Ascending aorta (tissue), 2 donors: Measurements from ENCODE around the gene CAMK1D. TPM values are rescaled to one million over a fixed set of nuclear protein-coding genes. Genes with fewer than 3 reads are reported as not detected.

Experiments
- DNase-seq, 2 donors: peaks; one replicate each; pipeline ENCODE4 v3.0.0-alpha.2; 2019; ENCODE audit warnings: low spot score in 2 of 2
- H3K27ac ChIP-seq, 2 donors: fragments of 200-600 bp; sonication (generic); one replicate each; pipeline ENCODE4 v1.5.1; 2016 to 2017; ENCODE audit warnings: mild to moderate bottlenecking in 1 of 2
- H3K27me3 ChIP-seq: fragments of 200-600 bp; sonication (generic); one replicate; pipeline ENCODE4 v1.5.1; 2017
- H3K36me3 ChIP-seq, 2 donors: fragments of 200-600 bp; sonication (generic); one replicate each; pipeline ENCODE4 v1.5.1; 2016
- H3K4me1 ChIP-seq, 2 donors: fragments of 200-600 bp; sonication (generic); one replicate each; pipeline ENCODE4 v1.5.1; 2016 to 2017; ENCODE audit warnings: mild to moderate bottlenecking in 1 of 2
- H3K4me3 ChIP-seq, 2 donors: fragments of 200-600 bp; sonication (generic); one replicate each; pipeline ENCODE4 v1.5.1; 2016 to 2017; ENCODE audit warnings: mild to moderate bottlenecking in 1 of 2
- H3K9me3 ChIP-seq, 2 donors: fragments of 200-600 bp; sonication (generic); one replicate each; pipeline ENCODE4 v1.5.1; 2016
- intact Hi-C: fragments of 100-400 bp; cut with DNase I; formaldehyde crosslinking; loops from one replicate; pipeline ENCODE4 v1.15.1; 2023
- total RNA-seq: library from RNA; depleted of rRNA; stranded (reverse); fragments of >200 nt; gene quantifications from one replicate; pipeline ENCODE4 v1.1.0, GENCODE V29; 2016
- TF ChIP-seq, protein P1 (sequence below), 3 experiments: fragments of 200-600 bp in 2 of 3; fragments of 450-650 bp in 1 of 3; sonication (generic) in 2 of 3; IDR thresholded peaks; one replicate each; pipeline ENCODE4 v1.5.1; 2016 to 2019; ENCODE audit warnings: antibody characterized with exemption in 3 of 3, mild to moderate bottlenecking in 1 of 3, moderate library complexity in 1 of 3

The CAMK1D gene
- total RNA-seq, 1 donor from 2014 or later, result 4.2 TPM

- no peaks in the 10 kb centered on the region for H3K4me1 ChIP-seq
- TF ChIP-seq, protein P1, sequence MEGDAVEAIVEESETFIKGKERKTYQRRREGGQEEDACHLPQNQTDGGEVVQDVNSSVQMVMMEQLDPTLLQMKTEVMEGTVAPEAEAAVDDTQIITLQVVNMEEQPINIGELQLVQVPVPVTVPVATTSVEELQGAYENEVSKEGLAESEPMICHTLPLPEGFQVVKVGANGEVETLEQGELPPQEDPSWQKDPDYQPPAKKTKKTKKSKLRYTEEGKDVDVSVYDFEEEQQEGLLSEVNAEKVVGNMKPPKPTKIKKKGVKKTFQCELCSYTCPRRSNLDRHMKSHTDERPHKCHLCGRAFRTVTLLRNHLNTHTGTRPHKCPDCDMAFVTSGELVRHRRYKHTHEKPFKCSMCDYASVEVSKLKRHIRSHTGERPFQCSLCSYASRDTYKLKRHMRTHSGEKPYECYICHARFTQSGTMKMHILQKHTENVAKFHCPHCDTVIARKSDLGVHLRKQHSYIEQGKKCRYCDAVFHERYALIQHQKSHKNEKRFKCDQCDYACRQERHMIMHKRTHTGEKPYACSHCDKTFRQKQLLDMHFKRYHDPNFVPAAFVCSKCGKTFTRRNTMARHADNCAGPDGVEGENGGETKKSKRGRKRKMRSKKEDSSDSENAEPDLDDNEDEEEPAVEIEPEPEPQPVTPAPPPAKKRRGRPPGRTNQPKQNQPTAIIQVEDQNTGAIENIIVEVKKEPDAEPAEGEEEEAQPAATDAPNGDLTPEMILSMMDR (IDR thresholded peaks at IDR 0.05), result no peak
- H3K27me3 ChIP-seq, result no peaks in the 10 kb centered on the region
- H3K36me3 ChIP-seq, result no peaks in the 10 kb centered on the region
- H3K4me3 ChIP-seq, result no peak overlapping the region
- DNase-seq, result no peak
- intact Hi-C loops, result no loop called here
- H3K27ac ChIP-seq, result no peak overlapping the region
- no peaks in the 10 kb centered on the region for H3K9me3 ChIP-seq
Observed at GRCh38 chr10:12792889-12793556, 443.7 kb downstream of the CAMK1D start.

- Histone ChIP-seq H3K36me3 (no peaks in the 10 kb centered on the region), H3K4me1 (no peaks in the 10 kb centered on the region), H3K27me3 (no peaks in the 10 kb centered on the region), H3K9me3 (no peaks in the 10 kb centered on the region), H3K27ac (no peak overlapping the region), H3K4me3 (no peak overlapping the region)
- DNase-seq, result no peak
- intact Hi-C loops, result no loop called here
- TF ChIP-seq, protein P1 (IDR thresholded peaks at IDR 0.05), result no peak
Observed at GRCh38 chr10:12795315-12796110, 446.2 kb downstream of the CAMK1D start.

GRCh38 chr10:12796401-12797160 lies 447.2 kb downstream of the CAMK1D start:
- no peak overlapping the region for H3K27ac ChIP-seq
- no peaks in the 10 kb centered on the region for H3K9me3 ChIP-seq
- no peaks in the 10 kb centered on the region for H3K4me1 ChIP-seq
- TF ChIP-seq, protein P1 (IDR thresholded peaks at IDR 0.05), result no peak
- H3K36me3 ChIP-seq, result no peaks in the 10 kb centered on the region
- no peaks in the 10 kb centered on the region for H3K27me3 ChIP-seq
- intact Hi-C loops, result no loop called here
- H3K4me3 ChIP-seq, result no peak overlapping the region
- no peak for DNase-seq

DNA sequence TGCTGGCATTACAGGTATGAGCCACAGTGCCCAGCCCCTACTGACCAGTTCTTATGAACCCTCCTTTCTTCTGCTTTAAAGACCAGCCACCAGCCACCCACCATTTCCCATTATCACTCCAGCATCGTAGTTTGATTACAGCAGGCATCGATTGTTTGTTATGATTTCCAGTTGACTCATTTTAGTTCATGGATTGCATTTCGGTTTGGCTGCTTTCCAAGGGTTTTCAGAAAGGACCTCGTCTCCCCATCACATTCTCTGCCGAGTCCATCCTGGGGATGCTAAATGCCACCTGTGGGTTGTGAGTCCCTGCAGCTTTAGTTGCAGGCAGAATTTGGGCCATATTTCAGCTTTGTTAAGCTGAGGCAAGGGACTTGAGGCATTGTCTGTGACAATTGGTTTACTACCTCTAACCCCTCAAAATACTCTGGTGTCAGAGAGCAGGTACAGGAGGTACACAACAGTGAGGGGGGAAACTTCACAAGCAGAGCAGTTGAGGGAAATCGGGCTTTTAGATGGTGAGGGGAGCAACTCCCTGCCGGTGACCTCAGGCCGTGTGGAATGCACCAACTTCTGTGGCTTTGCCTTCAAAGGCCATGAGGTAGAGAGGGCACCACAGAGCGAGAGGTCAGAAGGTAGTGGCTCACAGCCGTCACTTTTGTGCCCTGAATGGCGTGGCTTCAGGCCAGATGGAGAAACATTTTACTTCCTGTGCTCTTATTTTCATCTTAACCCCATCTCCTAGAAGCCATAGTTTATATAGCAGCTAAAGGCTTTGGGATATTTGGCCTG lies 448.3 kb downstream of the CAMK1D start:
- TF ChIP-seq, protein P1 (IDR thresholded peaks at IDR 0.05), result no peak
- DNase-seq, result no peak
- Histone ChIP-seq H3K4me3 (no peak overlapping the region), H3K27me3 (no peaks in the 10 kb centered on the region), H3K27ac (no peak overlapping the region), H3K36me3 (no peaks in the 10 kb centered on the region), H3K9me3 (no peaks in the 10 kb centered on the region), H3K4me1 (no peaks in the 10 kb centered on the region)
- intact Hi-C loops, result no loop called here

DNA sequence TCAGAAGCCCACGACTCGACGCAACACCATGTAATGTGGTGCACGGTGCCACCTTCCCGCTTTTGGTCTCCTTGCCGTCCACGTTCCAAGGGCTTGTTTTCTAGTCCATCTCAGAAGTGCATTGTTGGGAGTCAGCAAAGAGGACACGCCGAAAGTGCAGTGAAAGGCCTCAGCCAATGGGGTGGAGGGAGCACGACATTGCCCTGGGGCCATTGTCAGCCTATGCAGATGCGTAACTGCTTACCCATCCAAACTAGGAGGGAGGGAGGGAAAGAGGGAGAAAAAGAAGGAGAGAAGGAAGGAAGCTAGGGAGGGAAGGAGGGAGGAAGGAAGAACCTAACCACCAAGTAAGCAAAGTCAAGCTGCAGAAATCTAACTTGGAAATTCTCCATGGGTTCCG lies 449.8 kb downstream of the CAMK1D start:
- Histone ChIP-seq H3K36me3 (no peaks in the 10 kb centered on the region), H3K9me3 (no peaks in the 10 kb centered on the region), H3K4me3 (no peak overlapping the region), H3K27ac (no peak overlapping the region), H3K27me3 (no peaks in the 10 kb centered on the region), H3K4me1 (no peaks in the 10 kb centered on the region)
- TF ChIP-seq, protein P1 (IDR thresholded peaks at IDR 0.05), result no peak
- intact Hi-C loops, result no loop called here
- no peak for DNase-seq
